ENCODE measurements around the gene MAGI3.
A peak's percentile ranks its signal among the peaks of the same experiment; 100 is the strongest.

GRCh38 chr1:113714606-113715269 lies 324.4 kb downstream of the MAGI3 start:
- TF ChIP-seq NFIC (IDR thresholded peaks at IDR 0.05) = no peak
- no peak for TF ChIP-seq EP300 (IDR thresholded peaks at IDR 0.05; ENCODE audit: borderline replicate concordance)
- no peak for TF ChIP-seq EGR1 (IDR thresholded peaks at IDR 0.05)
- TF ChIP-seq REST (IDR thresholded peaks at IDR 0.05; ENCODE audit: low read depth) = no peak
- no peak for TF ChIP-seq FOXM1 (IDR thresholded peaks at IDR 0.05; ENCODE audit: borderline replicate concordance, low read depth)
- no peak for TF ChIP-seq YY1 (IDR thresholded peaks at IDR 0.05; ENCODE audit: low read depth)
- TF ChIP-seq TAF1 (IDR thresholded peaks at IDR 0.05; ENCODE audit: low read depth) = no peak
- TF ChIP-seq TCF12 (IDR thresholded peaks at IDR 0.05; ENCODE audit: low read depth) = no peak
- no peak for TF ChIP-seq ZBTB7A (IDR thresholded peaks at IDR 0.05; ENCODE audit: low read depth)
- no peak for TF ChIP-seq CEBPB (IDR thresholded peaks at IDR 0.05)
- 0 out of 2 replicates have a peak, but pooled peaks have one; percentile 7 for TF ChIP-seq RAD21 (IDR thresholded peaks at IDR 0.05; ENCODE audit: low read depth)
- TF ChIP-seq, protein P1, sequence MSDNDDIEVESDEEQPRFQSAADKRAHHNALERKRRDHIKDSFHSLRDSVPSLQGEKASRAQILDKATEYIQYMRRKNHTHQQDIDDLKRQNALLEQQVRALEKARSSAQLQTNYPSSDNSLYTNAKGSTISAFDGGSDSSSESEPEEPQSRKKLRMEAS (IDR thresholded peaks at IDR 0.05) = no peak
- no peak for TF ChIP-seq TEAD4 (IDR thresholded peaks at IDR 0.05)

Data from Ishikawa (cell line).